IPS-NIHi7 (cell line): ENCODE data around the gene OSER1.
A peak's percentile ranks its signal among the peaks of the same experiment; 100 is the strongest.
"Not testable (repeated sequence)": the region's sequence is repeated elsewhere in the genome, so short reads cannot be mapped to it uniquely, and the experiment has no call there.

Experiments used
- DNase-seq: peaks from one replicate; pipeline ENCODE4 v3.0.0; 2012; ENCODE audit warnings: mixed read lengths; ENCODE audit errors: extremely low spot score

Gene OSER1

DNA sequence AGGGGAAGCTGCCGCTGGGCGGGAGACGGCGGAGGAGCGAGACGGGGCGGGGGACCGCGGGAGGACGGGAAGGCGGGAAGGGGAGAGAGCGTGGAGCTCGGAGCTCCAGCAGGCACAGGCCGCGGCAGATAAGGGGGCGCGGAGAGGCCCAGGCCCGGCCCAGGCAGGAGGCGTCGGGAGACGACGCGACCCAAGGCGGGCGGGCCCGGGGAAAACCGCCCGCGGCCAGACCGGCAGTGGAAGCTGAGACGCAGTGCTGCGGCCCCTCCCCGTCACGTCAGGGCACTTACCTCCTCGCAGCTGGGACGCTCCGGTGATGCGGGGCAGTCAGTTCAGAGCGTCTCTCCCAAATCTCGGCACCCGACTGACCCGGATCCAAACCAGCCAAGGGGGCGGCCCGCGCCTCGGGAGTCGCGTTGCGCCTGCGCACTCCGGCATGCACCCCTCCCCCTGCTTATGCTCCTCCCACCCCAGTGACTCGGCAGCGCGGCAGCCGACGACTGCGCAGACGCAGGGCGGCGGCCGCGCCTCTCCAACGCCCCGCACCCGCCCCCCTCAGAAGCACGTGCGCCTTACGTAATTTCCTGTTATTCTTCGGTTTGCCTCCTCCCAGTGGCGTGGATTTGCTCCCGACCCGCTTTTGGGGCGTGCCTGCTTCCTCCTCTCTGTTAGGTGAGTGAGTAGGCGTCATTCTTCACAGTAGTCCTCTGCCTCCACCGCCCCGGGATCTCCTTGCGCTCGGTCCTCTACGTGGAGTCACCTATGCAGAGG is at the start of gene OSER1:
OSER1 (minus strand) TSS at position 366 of the 771 bp plus-strand sequence. CDS start 3,814 bp downstream, outside the sequence.
- peak; percentile 98 for DNase-seq

GRCh38 chr20:44258226-44258890 is 47.8 kb upstream of the OSER1 start:
- DNase-seq = no peak

DNA sequence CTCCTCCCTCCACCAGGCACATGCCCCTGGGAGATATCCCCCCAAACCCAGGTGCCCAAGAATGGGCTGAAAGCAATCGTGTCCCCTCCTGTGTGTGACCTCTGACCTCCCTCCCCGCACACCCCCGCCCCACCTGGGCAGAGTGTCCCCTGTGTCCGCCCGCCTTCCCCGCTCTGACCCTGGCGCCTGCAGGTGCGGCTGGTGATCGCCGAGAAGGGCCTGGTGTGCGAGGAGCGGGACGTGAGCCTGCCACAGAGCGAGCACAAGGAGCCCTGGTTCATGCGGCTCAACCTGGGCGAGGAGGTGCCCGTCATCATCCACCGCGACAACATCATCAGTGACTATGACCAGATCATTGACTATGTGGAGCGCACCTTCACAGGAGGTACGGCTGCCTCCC is 46.4 kb upstream of the OSER1 start:
- DNase-seq = no peak

- no peak for DNase-seq
Observed at GRCh38 chr20:44255942-44256341, 45.4 kb upstream of the OSER1 start.

- no peak for DNase-seq
Observed at GRCh38 chr20:44254073-44254472, 43.5 kb upstream of the OSER1 start.

DNA sequence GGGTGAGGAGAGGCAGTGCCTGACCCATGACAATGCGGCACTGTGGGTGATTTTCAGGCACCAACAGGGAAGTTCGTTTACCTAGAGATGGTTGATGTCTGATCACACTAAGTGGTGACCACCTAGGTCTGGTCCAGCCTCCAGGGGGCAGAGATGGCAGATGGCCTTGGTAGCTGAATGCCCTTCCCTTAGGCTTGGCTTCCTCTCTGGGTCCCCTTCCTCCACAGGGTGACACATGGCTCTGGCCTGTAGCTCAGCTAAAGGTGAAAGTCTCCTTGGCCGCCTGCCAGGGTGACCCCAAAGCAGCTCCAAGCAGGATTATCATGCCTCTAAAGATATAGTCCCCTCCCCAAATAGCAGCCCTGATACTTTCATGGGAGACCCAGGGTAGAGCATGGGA is 43.0 kb upstream of the OSER1 start:
- DNase-seq = peak; percentile 45

DNA sequence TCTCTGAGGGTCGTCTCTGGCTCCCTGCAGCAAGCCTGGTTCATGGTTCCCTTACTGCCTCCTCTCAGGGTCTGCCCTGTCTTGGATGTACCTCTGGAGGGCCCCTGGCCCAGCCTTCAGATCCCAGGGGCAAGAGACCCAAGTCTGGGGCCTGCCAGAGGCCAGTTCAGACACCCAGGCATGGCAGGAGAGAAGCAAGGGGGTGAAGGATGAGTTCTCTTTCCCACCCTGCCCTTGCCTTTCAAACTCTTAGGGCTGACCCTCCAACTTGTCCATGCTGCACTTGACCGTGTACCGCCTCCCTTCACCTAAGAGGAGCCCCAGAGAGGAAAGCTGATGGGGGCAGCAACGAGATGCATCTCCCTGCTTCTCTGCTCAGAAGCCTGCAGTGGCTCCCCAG is 40.7 kb upstream of the OSER1 start:
- no peak for DNase-seq

GRCh38 chr20:44248410-44248759 is 37.8 kb upstream of the OSER1 start:
- no peak for DNase-seq

- peak; percentile 95 for DNase-seq
Observed at GRCh38 chr20:44247586-44248409, 37.2 kb upstream of the OSER1 start.

DNA sequence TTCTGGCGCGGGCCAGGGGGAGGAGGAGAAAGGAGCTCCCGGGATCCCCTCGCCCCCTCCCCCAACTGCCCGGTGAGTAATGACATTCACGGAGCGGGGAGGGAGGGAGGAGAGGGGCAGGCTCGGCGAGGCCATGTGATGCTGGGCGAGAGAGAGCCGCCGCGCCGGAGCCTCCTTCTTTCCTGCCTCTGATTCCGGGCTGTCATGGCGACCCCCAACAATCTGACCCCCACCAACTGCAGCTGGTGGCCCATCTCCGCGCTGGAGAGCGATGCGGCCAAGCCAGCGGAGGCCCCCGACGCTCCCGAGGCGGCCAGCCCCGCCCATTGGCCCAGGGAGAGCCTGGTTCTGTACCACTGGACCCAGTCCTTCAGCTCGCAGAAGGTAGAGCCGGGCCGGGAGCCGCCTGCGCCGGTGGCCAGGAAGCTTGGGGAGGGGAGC is 36.6 kb upstream of the OSER1 start, which contains the start of gene GDAP1L1:
GDAP1L1 (plus strand) TSS at position 178 of the 441 bp plus-strand sequence; CDS start at position 205, 27 bp downstream.
- peak; percentile 85 for DNase-seq

- DNase-seq = no peak
Observed at GRCh38 chr20:44245977-44246376, 35.4 kb upstream of the OSER1 start.

GRCh38 chr20:44241796-44242195 is 31.2 kb upstream of the OSER1 start:
- no peak for DNase-seq

DNA sequence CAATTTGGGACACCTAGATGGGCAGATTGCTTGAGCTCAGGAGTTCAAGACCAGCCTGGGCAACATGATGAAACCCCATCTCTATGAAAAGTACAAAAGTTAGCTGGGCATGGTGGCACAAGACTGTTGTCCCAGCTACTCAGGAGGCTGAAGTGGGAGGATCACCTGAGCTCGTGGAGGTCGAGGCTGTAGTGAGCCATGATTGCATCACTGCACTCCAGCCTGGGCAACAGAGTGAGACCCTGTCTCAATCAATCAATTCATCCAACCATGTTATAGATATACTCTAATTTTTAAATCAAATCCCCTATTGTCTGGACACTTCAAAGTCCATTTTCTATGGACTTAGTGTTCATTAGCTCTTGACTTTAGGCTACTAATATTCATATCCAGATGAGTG is 26.3 kb upstream of the OSER1 start:
- DNase-seq = not testable (repeated sequence)

DNA sequence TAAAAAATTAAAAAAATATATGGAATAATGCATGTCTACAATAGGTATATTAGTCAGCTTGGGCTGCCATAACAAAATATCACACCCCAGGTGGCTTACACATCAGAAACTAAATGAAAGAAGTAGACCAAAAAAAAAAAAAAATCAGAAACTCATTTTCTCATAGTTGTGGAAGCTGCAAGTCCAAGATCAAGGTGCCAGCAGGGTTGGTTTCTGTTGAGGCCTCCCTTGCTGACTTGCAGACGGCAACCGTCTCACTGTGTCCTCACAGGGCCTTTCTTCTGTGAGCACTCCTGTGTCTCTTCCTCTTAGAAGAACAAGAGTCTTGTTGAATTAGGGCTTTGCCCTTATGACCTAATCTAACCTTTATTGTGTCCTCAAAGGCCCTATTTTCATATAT is 25.1 kb upstream of the OSER1 start:
- no peak for DNase-seq

GRCh38 chr20:44234566-44235317 is 24.2 kb upstream of the OSER1 start:
- DNase-seq = no peak

DNA sequence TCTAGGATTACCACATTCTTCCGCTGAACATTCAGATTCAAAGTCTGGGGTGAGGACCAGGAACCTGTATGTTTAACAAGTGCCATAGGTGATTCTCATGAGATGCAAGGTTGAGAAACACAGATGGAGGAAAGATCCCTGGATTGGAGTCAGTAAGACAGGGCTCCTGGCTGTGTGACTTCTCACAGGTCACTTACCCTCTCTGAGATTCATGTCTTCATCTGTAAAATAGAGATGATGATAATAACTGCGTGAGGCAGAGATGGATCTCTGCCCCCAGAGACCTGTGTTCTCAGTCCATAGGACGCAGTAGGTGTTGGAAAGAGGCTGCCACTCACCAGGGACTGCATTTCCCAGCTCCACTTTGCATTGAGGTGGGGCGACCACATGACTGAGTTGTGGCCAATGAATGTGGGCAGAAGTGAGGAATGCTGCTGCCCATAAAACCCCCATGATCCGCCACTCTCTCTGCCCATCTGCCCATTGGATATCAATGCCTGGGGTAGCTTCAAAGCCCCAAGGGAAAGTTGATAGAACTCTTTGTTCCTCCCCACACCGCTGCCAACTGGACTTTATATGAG is 23.0 kb upstream of the OSER1 start:
- no peak for DNase-seq

DNA sequence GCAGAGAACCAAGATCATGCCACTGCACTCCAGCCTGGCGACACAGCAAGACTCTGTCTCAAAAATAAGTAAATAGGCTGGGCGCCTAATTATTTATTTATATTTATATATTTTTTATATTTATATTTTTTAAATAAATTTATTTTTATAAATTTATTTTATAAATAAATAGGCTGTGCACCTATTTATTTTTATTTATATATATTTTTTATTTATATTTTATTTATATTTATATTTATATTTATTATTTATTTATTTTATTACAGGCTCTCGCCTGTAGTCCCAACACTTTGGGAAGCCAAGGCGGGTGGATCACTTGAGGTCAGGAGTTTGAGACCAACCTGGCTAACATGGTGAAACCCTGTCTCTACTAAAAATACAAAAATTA is 21.9 kb upstream of the OSER1 start:
- DNase-seq = not testable (repeated sequence)

- DNase-seq = peak; percentile 62
Observed at GRCh38 chr20:44231713-44232468, 21.3 kb upstream of the OSER1 start.

DNA sequence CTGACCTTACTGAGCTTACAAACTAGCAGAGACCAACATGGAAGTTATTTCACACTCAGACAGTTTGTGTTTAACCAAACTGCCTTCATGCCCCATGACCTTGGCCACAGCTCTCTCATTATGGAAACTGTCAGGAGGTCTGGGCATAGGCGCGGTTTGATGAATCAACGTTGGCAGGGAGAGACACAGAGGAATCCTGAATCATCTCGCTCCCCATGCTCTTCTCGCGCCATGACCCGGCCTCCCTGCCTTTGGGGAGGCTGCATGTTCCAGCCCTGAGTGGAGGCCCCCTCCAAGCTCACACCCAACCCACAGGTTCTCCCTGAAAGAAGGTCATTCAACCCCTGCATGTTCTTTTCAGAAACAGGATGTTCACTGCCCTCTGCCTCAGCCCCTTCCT is 20.6 kb upstream of the OSER1 start:
- DNase-seq = no peak

DNA sequence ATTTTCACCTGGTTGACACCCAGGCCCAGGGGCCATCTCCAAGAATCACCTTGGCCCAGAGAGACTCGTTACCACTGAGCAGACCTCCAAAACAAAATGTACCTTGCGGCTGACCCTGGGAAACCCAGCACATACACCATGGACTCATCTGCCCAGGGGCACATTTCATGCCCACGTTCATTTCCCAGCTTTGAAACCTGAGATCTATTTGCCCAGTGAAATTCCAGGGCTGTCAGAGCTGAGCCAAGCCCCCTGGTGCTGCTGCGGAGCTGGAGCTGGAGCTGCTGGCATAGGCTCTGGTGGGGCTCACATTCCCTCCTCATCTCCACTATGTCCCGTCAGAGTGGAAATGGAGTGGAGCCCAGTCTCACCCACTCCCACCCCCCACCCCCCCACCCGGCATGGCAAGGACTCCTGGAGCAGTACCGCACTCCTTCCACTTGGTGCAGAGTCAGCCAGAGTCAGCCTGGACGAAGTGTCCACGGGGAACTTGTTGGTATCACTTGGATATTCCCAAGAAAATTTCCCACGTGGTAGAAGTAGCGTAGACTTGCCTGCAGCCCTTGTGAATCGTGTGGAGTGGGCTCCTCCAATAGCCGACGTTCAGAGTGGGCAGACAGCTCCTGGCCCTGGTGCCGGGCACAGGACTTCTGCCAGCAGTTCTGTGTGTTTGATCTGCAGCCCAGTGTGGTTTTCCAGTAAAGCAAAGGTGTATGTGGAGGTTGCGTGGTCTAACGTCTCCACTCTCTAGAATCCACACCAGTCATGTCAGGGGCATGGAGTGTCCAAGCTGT is 18.1 kb upstream of the OSER1 start:
- DNase-seq = no peak
